ENCODE results near the gene MME. TPM values are rescaled to one million over a fixed set of nuclear protein-coding genes. Genes with fewer than 3 reads are reported as not detected.
"Not testable (repeated sequence)": the region's sequence is repeated elsewhere in the genome, so short reads cannot be mapped to it uniquely, and the experiment has no call there.

Gene MME
- total RNA-seq, 6 experiments from 2014 or later: 40.3 to 85.5 (median 67.1) TPM

GRCh38 chr3:155204851-155205250 lies 124.7 kb downstream of the MME start:
- no peak for DNase-seq
- no peak overlapping the region for H3K4me3 Mint-ChIP-seq
- no peaks in the 10 kb centered on the region for H3K36me3 Mint-ChIP-seq (ENCODE audit: low read depth)
- peaks cover 6% of the 10 kb centered on the region for H3K4me1 Mint-ChIP-seq (ENCODE audit: low read depth)
- TF ChIP-seq, protein P1, sequence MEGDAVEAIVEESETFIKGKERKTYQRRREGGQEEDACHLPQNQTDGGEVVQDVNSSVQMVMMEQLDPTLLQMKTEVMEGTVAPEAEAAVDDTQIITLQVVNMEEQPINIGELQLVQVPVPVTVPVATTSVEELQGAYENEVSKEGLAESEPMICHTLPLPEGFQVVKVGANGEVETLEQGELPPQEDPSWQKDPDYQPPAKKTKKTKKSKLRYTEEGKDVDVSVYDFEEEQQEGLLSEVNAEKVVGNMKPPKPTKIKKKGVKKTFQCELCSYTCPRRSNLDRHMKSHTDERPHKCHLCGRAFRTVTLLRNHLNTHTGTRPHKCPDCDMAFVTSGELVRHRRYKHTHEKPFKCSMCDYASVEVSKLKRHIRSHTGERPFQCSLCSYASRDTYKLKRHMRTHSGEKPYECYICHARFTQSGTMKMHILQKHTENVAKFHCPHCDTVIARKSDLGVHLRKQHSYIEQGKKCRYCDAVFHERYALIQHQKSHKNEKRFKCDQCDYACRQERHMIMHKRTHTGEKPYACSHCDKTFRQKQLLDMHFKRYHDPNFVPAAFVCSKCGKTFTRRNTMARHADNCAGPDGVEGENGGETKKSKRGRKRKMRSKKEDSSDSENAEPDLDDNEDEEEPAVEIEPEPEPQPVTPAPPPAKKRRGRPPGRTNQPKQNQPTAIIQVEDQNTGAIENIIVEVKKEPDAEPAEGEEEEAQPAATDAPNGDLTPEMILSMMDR (IDR thresholded peaks at IDR 0.05): no peak
- H3K27me3 Mint-ChIP-seq (ENCODE audit: insufficient read depth): peaks cover 3% of the 10 kb centered on the region
- H3K9me3 Mint-ChIP-seq: no peaks in the 10 kb centered on the region
- no peak overlapping the region for H3K27ac Mint-ChIP-seq

DNA sequence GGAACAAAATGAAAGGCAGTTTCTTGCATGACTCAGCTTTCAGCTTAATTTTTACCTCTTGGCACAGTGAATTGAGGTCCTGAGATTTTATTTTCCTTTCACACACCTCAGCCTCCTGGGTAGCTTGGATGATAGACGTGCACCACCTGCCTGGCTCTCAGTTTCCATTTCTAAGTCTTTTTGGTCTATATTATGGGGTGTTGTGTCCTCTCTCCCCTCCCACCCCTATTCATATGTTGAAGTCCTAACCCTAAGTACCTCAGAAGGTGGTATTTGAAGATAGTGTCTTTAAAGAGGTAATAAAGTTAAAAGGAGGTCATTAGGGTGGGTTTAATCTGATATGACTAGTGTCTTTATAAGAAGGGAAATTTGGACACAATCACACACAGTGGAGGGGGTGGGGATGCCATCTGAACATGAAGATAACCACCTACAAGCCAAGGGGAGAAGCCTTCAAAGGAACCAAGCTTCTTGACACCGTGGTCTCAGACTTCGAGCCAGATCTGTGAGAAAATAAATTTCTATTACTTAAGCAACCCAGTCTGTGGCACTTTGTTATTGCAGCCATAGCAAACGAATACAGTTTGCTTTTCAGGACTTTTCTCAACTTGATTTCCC lies 128.2 kb downstream of the MME start:
- no peaks in the 10 kb centered on the region for H3K36me3 Mint-ChIP-seq (ENCODE audit: low read depth)
- H3K27ac Mint-ChIP-seq: no peak overlapping the region
- TF ChIP-seq, protein P1 (IDR thresholded peaks at IDR 0.05): no peak
- DNase-seq: no peak
- no peaks in the 10 kb centered on the region; the same call in 1 of the 2 replicates for H3K4me1 Mint-ChIP-seq (ENCODE audit: low read depth)
- H3K4me3 Mint-ChIP-seq: no peak overlapping the region
- no peaks in the 10 kb centered on the region for H3K27me3 Mint-ChIP-seq (ENCODE audit: insufficient read depth)
- no peaks in the 10 kb centered on the region for H3K9me3 Mint-ChIP-seq

- TF ChIP-seq, protein P1 (IDR thresholded peaks at IDR 0.05): no peak
- Mint-ChIP-seq H3K27me3 (ENCODE audit: insufficient read depth) (no peaks in the 10 kb centered on the region), H3K27ac (no peak overlapping the region), H3K36me3 (ENCODE audit: low read depth) (no peaks in the 10 kb centered on the region), H3K4me1 (ENCODE audit: low read depth) (no peaks in the 10 kb centered on the region; the same call in 1 of the 2 replicates), H3K4me3 (no peak overlapping the region), H3K9me3 (no peaks in the 10 kb centered on the region)
- no peak for DNase-seq
Measured at GRCh38 chr3:155210736-155211135, 130.6 kb downstream of the MME start.

DNA sequence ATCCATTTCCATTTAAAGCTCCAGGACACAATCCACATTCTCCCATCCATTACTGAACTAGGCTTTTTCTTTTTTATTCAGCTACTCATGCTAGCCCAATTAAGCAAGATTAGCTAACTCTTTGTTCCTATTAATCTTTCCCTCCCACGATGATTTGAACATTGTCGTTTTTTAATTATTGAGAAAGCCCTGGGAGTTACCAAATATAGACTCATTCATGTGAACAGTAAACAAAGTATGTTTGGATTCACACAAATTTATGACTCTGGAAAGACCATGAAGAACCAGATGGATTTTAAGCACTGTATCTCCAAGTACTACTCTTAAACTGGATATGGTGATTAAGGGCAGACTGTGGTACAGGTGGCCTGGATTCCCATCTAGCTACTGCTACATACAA lies 131.1 kb downstream of the MME start:
- Mint-ChIP-seq H3K4me1 (ENCODE audit: low read depth) (no peaks in the 10 kb centered on the region; the same call in 1 of the 2 replicates), H3K9me3 (no peaks in the 10 kb centered on the region), H3K27me3 (ENCODE audit: insufficient read depth) (no peaks in the 10 kb centered on the region), H3K27ac (no peak overlapping the region), H3K4me3 (no peak overlapping the region), H3K36me3 (ENCODE audit: low read depth) (no peaks in the 10 kb centered on the region)
- TF ChIP-seq, protein P1 (IDR thresholded peaks at IDR 0.05): no peak
- DNase-seq: no peak

DNA sequence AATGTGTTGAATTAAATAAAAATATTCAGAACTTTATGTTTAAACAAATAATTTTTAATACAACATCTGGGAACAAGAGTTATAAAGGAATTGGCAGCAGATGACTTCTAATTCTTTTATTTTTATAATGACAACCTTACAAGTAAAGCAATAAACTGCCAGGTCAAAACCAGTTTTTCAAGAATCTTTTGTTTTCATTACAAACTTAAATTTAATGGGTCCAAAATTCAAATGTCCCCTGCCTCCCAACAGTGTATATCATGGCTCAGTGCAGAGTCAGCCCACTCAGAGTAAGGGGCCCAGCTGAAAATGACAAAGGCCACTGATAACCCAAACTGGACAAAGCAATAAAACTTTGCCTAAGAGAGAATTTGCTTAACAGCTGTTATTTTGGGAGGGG lies 131.8 kb downstream of the MME start:
- H3K9me3 Mint-ChIP-seq: no peaks in the 10 kb centered on the region

DNA sequence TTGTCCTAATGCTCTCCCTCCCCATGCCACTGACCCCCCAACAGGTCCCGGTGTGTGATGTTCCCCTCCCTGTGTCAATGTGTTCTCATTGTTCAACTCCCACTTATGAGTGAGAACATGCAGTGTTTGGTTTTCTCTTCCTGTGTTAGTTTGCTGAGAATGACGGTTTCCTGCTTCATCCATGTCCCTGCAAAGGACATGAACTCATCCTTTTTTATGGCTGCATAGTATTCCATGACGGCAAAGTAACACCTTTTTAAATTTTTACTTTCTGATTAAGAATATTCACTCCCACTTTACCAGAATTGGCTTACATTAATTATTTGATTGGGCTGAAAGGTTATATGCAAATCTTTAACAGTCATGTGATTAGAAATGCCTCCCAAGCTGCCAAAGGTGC lies 135.9 kb downstream of the MME start:
- not testable (repeated sequence) for H3K27ac Mint-ChIP-seq; DNase-seq; H3K27me3 Mint-ChIP-seq (ENCODE audit: insufficient read depth); H3K4me3 Mint-ChIP-seq; H3K9me3 Mint-ChIP-seq; H3K36me3 Mint-ChIP-seq (ENCODE audit: low read depth); H3K4me1 Mint-ChIP-seq (ENCODE audit: low read depth)

More for the DNA sequence above, 131.8 kb downstream of the MME start:
- Mint-ChIP-seq H3K27ac (no peak overlapping the region), H3K4me1 (ENCODE audit: low read depth) (no peaks in the 10 kb centered on the region; the same call in 1 of the 2 replicates), H3K4me3 (no peak overlapping the region), H3K27me3 (ENCODE audit: insufficient read depth) (no peaks in the 10 kb centered on the region), H3K36me3 (ENCODE audit: low read depth) (no peaks in the 10 kb centered on the region)
- DNase-seq: no peak
- TF ChIP-seq, protein P1 (IDR thresholded peaks at IDR 0.05): no peak
